Activated T-cell treated with anti-CD3 and anti-CD28 coated beads, Interleukin-2, amount 50 U/mL, for 24 hours (primary cell): ENCODE data around the gene GTF2F2.
"Not testable (repeated sequence)": the region's sequence is repeated elsewhere in the genome, so short reads cannot be mapped to it uniquely, and the experiment has no call there.

Experiments
- DNase-seq: peaks from one replicate; pipeline ENCODE4 v3.0.0-alpha.2; 2020
- H3K27ac Mint-ChIP-seq: 2 replicates; pipeline ENCODE4 v1.8.0; 2020; ENCODE audit warnings: mild to moderate bottlenecking, mixed read lengths
- H3K27me3 Mint-ChIP-seq: 2 replicates; pipeline ENCODE4 v1.8.0; 2020; ENCODE audit warnings: mixed read lengths
- H3K36me3 Mint-ChIP-seq: 2 replicates; pipeline ENCODE4 v1.8.0; 2020; ENCODE audit warnings: low read depth, mixed read lengths
- H3K4me1 Mint-ChIP-seq: 2 replicates; pipeline ENCODE4 v1.8.0; 2020; ENCODE audit warnings: low read depth, mixed read lengths
- H3K4me3 Mint-ChIP-seq: 2 replicates; pipeline ENCODE4 v1.8.0; 2020; ENCODE audit warnings: mild to moderate bottlenecking, moderate library complexity, mixed read lengths
- H3K9me3 Mint-ChIP-seq: 2 replicates; pipeline ENCODE4 v1.8.0; 2020; ENCODE audit warnings: mixed read lengths

Gene GTF2F2

DNA sequence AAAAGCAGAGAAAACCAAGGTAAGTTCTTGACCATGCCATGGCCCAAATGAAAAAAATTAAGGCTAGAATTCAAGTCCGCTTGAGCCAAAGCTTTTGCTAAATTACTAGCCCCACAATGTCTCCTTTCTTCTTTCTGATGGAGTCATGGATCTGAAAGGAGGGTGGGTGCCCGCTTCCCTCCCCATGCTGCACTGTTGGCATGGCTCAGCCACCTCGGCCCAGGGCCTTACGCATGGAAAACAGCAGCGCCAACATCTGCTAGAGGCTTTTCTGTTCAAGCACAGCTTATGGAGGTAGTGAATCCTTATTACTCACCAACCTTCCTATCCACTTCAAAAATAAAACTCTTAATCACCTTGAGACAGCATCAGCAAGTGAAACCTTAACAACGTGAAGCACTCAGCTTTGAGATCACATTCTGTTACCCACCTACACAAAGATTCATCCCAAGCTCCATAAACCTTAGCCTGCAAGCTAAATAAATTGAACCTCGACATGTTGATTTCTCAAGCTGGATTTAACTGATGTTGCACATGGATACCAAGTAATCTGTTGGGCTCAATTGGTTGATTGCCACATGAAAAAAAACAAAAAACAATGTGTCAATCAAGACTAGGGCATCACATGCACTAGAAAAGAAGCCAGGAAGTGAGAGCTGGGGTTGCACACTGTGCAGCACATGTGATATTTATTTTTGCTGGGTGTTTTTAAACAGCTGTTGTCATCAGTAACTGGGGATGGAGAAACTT lies 177.3 kb downstream of the GTF2F2 start:
- DNase-seq = peak; percentile 42
- Mint-ChIP-seq H3K9me3 (no peaks in the 10 kb centered on the region), H3K36me3 (peaks cover 5% of the 10 kb centered on the region), H3K4me3 (no peak overlapping the region), H3K4me1 (peaks cover 45% of the 10 kb centered on the region), H3K27ac (peak overlapping the region; percentile 83), H3K27me3 (peaks cover 5% of the 10 kb centered on the region)

DNA sequence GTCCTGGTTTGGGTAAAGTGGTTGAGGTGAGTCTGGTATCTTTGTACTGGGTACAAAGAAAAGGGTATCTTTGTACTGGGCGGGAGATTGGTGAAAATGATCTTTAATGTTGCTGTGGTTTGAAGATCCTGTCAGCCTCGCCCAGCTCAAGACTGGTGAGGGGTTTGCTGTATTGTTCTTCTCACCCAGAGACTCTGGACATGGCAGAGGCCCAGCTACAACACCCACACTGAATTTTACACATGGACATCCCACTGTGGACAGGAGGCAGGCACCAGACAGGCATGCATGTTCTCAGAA lies 177.8 kb downstream of the GTF2F2 start:
- no peak overlapping the region for H3K4me3 Mint-ChIP-seq

DNA sequence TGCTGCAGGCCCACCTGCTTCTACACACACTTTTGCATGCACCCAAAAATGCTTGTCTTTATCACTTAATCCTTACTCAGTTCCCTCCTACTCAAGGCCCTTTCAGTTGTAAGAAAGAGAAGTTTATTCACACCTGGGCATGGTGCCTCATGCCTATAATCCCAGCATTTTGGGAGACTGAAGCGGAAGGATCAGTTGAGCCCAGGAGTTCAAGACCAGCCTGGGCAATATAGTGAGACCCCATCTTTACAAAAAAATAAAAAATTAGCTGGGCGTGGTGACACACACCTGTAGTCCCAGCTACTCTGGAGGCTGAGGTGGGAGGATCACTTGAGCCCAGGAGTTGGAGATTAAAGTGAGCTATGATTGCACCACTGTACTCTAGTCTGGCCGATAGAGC lies 178.2 kb downstream of the GTF2F2 start:
- DNase-seq, H3K4me3 Mint-ChIP-seq, H3K27me3 Mint-ChIP-seq, H3K36me3 Mint-ChIP-seq, H3K9me3 Mint-ChIP-seq: not testable (repeated sequence)
- peak overlapping the region; percentile 68 for H3K27ac Mint-ChIP-seq
- peaks cover 45% of the 10 kb centered on the region for H3K4me1 Mint-ChIP-seq

More for the DNA sequence above, 177.8 kb downstream of the GTF2F2 start:
- peak overlapping the region; percentile 68 for H3K27ac Mint-ChIP-seq
- no peaks in the 10 kb centered on the region for H3K9me3 Mint-ChIP-seq
- peaks cover 5% of the 10 kb centered on the region for H3K27me3 Mint-ChIP-seq
- H3K36me3 Mint-ChIP-seq = peaks cover 5% of the 10 kb centered on the region
- H3K4me1 Mint-ChIP-seq = peaks cover 45% of the 10 kb centered on the region
- no peak for DNase-seq

DNA sequence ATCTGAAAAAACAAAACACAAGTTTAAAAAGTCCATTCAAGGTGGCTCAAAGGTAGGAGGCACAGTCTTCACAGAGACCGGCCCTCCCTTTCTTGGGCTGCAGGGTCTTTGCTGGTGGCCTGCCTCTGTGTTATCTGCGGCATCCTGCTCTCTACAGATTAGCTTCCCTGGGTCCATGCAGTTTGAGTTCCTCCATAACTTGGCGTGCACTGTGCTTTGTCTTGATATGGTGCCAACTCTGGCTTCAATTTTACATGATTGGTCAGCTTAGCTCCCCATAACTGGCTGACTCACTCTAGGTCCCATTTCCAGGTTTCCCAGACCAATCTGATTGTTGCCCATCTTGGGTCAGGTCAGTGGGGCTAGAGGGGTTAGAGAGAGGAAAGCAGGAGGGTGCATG lies 178.9 kb downstream of the GTF2F2 start:
- Mint-ChIP-seq H3K4me3 (no peak overlapping the region), H3K36me3 (peaks cover 5% of the 10 kb centered on the region), H3K27ac (no peak overlapping the region), H3K27me3 (peaks cover 13% of the 10 kb centered on the region), H3K4me1 (peaks cover 45% of the 10 kb centered on the region), H3K9me3 (no peaks in the 10 kb centered on the region)
- no peak for DNase-seq

DNA sequence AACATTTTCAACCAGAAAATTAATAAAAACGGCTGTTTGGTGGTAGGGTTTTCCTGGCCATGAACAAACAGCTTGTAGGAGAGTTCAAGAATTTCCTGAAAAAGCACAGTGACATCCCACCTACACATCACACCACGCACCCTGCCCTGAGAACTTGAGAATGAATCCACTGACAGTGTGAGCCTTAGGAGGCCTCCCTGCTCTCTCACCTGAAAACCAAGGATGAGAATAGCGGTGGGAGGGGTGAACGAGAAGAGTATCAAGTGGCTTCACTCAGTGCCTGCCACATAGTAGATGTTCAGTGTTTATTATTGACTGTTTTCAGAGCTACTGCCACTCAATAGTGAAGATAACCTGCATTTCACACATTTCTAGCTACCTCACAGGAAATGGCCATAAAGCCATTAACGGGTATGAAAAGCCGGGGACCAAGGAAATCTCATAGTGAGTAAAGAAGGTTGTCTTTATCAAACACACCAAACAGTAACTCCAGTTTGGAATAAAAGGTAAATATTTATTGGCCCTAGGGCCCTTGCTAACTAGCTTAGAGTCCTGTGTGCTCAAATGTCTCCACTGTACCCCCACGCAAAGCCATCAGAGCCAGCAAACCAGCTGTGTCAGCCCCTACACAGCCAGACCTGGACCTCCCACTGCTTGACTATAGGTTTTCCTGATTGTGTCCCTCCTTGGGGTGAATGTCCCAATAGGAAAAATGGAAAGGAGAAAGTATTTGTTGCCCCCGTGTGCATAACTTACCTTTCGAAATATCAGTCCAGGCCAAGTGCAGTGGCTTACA lies 180.1 kb downstream of the GTF2F2 start:
- Mint-ChIP-seq H3K4me3 (no peak overlapping the region), H3K27me3 (peaks cover 19% of the 10 kb centered on the region), H3K4me1 (peaks cover 38% of the 10 kb centered on the region), H3K36me3 (peaks cover 5% of the 10 kb centered on the region), H3K27ac (no peak overlapping the region), H3K9me3 (no peaks in the 10 kb centered on the region)
- DNase-seq = no peak

DNA sequence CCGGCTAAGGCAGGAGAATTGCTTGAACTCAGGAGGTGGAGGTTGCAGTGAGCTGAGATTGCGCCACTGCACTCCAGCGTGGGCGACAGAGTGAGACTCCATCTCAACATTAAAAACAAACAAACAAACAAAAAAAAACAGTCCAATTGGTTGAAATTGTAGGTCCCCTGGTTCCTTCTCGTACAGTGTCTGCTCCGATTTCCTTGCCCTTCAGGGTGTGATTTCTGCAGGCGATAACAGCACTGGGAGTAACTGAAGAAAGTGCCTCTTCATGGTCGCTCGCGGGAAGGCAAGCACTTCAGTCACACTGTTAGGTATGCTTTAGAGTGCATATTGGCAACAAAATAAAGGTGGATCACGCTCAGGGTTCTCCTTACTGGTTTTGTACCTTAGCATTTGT lies 181.0 kb downstream of the GTF2F2 start:
- Mint-ChIP-seq H3K4me1 (peaks cover 30% of the 10 kb centered on the region), H3K27ac (no peak overlapping the region), H3K27me3 (peaks cover 19% of the 10 kb centered on the region), H3K36me3 (peaks cover 5% of the 10 kb centered on the region), H3K4me3 (no peak overlapping the region), H3K9me3 (no peaks in the 10 kb centered on the region)
- DNase-seq = no peak

DNA sequence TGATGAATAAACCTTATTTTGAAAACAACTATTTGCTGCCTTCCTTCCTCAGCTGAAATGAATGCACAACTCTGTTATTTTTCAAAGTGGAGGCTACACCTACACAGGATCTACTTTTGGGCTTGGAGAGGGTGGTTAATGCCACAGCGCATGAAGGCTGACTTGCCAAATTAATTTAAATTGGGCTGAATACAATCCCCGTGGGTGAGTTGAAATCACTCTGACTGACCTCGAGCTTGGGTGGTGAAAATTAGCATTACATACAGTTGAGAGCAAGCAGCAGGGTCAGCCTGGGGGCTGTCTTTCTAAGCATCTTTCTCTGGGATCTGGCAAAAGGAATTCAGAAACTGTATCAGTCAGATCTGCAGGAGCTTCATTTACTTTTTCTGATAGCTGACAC lies 182.2 kb downstream of the GTF2F2 start:
- Mint-ChIP-seq H3K36me3 (no peaks in the 10 kb centered on the region), H3K27me3 (peaks cover 22% of the 10 kb centered on the region), H3K27ac (no peak overlapping the region), H3K4me3 (no peak overlapping the region), H3K9me3 (no peaks in the 10 kb centered on the region), H3K4me1 (peaks cover 19% of the 10 kb centered on the region)
- no peak for DNase-seq

DNA sequence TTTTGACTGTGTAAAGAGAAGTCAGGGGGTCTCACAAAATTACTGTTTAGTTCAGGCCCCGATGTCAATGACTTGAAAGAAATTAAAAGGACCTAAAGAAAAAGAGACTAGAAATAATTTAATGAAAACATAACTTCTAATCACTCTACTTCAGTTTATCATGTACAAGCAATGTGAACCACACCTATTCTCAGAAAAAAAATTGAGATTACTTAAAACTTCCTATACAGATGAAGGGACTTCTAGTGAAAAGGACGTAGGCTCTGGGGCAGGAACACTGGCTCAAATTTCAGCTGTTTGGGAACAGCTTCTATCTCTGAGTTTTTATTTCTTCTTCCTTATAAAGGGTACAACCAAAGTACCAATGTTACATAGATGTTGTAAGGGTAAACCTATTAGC lies 182.7 kb downstream of the GTF2F2 start:
- no peak for DNase-seq

DNA sequence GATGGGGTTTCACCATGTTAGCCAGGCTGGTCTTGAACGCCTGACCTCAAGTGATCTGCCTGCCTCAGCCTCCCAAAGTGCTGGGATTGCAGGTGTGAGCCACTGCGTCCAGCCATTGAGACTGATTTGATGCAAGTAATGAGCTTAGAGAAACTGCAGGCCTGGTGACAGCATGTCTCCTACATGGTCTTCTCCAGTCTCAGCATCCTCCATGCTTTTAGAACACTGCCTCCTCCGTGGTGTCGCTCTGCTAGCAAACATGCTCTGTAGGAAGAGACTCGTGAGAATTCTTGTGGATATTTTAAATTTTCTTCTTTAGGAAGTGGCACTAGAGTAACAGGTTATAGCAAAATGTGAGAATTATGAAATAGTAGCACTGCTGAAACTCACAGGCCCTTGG lies 183.6 kb downstream of the GTF2F2 start:
- H3K27ac Mint-ChIP-seq = no peak overlapping the region
- no peak for DNase-seq

More for the DNA sequence above, 182.7 kb downstream of the GTF2F2 start:
- H3K27ac Mint-ChIP-seq = no peak overlapping the region
- no peaks in the 10 kb centered on the region for H3K36me3 Mint-ChIP-seq
- H3K9me3 Mint-ChIP-seq = no peaks in the 10 kb centered on the region
- no peak overlapping the region for H3K4me3 Mint-ChIP-seq
- peaks cover 14% of the 10 kb centered on the region for H3K4me1 Mint-ChIP-seq
- H3K27me3 Mint-ChIP-seq = peaks cover 22% of the 10 kb centered on the region

DNA sequence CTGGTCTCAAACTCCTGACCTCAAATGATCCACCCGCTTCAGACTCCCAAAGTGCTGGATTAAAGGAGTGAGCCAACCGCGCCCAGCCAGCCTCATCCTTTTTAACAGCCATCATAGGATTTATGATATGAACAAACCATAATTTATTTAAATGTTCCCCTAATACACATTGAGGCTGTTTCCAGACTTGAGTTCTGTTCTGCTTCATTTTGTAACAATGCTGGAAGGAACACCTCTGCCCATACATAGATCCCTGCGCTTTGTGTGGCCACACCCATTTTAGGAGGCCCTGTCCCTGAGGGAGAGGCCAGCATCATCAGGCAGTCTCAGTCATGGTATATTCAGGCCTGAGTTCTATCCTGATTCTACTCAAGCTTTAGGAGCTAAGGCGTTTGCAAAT lies 184.8 kb downstream of the GTF2F2 start:
- H3K4me3 Mint-ChIP-seq = no peak overlapping the region
- H3K27ac Mint-ChIP-seq = no peak overlapping the region
- H3K4me1 Mint-ChIP-seq = peaks cover 8% of the 10 kb centered on the region
- H3K27me3 Mint-ChIP-seq = peaks cover 22% of the 10 kb centered on the region
- no peaks in the 10 kb centered on the region for H3K36me3 Mint-ChIP-seq
- DNase-seq = no peak
- H3K9me3 Mint-ChIP-seq = no peaks in the 10 kb centered on the region

More for the DNA sequence above, 183.6 kb downstream of the GTF2F2 start:
- Mint-ChIP-seq H3K9me3 (no peaks in the 10 kb centered on the region), H3K4me3 (no peak overlapping the region), H3K4me1 (peaks cover 6% of the 10 kb centered on the region), H3K36me3 (no peaks in the 10 kb centered on the region), H3K27me3 (peaks cover 22% of the 10 kb centered on the region)

DNA sequence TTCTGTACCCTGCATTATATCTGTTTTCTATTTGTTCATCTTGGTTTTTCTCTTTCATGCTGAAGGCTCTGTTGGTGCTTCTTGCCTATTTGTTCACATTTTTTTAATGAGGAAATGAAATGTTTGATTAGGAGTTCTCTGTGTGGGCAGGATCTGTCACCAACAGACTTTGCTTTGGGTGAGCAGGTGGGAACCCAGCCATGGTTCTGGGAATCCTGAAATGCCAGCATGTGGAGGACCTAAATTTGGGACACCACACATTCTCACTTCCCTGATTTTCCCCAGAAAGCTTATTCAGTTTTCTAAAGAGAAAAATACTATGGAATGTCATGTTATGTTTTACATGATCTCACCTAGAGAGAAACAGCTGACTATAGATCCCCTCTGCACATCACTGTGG lies 186.7 kb downstream of the GTF2F2 start:
- DNase-seq = no peak
- Mint-ChIP-seq H3K27ac (no peak overlapping the region), H3K9me3 (no peaks in the 10 kb centered on the region), H3K4me3 (no peak overlapping the region), H3K4me1 (peaks cover 21% of the 10 kb centered on the region), H3K36me3 (no peaks in the 10 kb centered on the region), H3K27me3 (peaks cover 27% of the 10 kb centered on the region)

DNA sequence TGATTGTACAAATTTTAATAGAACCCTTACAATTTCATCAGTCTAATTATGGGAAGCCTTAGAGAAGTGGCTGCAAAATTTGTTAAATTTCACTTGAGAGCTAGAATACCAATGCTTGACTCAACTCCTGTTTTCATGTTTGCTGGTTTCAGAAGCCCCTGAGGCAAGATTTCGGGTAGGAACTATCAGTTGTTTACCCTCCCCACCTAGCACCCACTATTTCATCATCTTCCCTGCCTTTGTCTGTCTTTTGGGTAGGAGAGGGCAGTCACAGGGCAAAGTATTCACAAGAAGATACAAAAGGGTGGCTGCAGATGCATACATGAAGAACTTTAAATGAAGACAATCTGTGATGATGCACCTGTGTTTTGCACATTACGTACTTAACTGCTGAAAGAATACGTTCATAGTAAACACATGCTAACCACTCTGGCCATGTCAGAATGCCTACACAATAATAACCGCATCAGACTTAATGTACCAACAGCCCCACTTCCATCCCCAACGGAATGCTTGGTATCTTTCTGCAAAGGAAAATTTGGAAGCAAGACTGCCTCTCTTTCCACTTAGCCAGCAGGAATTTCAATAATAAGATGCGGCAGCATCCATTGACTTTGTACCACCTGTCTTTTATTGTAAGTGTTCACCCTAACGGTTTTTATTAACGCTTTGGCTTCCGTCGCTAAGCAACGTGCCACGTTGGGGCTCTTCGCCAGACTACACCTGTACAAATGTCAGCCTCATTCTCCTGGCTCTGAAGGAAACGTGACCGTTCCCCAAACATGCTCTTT lies 190.2 kb downstream of the GTF2F2 start:
- Mint-ChIP-seq H3K27me3 (peaks cover 14% of the 10 kb centered on the region), H3K27ac (peak overlapping the region; percentile 22), H3K4me3 (peak overlapping the region; percentile 73), H3K9me3 (no peaks in the 10 kb centered on the region), H3K4me1 (peaks cover 21% of the 10 kb centered on the region), H3K36me3 (no peaks in the 10 kb centered on the region)
- DNase-seq = no peak

DNA sequence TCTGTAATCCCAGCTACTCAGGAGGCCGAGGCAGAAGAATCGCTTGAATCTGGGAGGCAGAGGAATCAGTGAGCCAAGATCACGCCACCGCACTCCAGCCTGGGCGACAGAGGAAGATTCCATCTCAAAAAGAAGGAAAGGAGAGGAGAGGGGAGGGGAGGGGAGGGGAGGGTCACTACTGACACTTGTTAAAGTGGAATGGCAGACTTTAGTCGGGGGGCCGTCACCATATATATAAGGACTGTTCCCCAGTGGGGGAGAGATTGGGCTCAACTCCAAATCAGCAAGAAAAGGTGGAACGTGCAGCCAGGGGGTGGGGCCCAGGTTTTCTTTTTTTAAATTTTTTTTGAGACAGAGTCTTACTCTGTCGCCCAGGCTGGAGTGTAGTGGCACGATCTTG lies 194.5 kb downstream of the GTF2F2 start:
- no peak for DNase-seq
- Mint-ChIP-seq H3K4me3 (no peak overlapping the region), H3K27me3 (peaks cover 12% of the 10 kb centered on the region), H3K4me1 (peaks cover 16% of the 10 kb centered on the region), H3K27ac (no peak overlapping the region), H3K36me3 (no peaks in the 10 kb centered on the region), H3K9me3 (no peaks in the 10 kb centered on the region)

DNA sequence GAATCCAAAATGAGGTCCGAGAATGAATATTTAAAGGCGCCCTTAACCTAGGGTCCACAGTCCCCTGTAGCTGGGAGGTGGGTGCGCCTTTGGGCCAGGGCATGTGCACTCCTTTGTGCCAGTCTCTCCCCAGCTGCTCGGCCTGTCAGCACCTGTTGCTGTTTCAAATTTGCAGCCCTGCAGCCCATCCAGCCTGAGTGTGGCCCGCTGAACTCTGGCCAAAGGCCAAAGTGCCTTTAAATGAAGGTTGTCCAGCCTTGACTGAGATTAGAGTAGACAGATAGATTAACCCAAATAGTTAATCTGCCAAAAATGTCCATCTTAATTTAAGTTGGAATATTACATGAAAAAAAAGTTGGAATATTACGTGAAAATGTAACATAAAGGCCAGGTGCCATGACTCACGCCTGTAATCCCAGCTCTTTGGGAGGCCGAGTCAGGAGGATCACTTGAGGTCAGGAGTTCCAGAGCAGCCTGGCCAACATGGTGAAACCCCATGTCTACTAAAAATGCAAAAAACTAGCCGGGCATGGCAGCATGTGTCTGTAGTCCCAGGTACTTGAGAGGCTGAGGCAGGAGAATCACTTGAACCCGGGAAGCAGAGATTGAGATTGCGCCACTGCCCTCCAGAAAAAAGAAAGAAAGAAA lies 195.3 kb downstream of the GTF2F2 start:
- H3K4me1 Mint-ChIP-seq = peaks cover 14% of the 10 kb centered on the region
- H3K4me3 Mint-ChIP-seq = no peak overlapping the region
- DNase-seq = peak; percentile 24
- H3K27me3 Mint-ChIP-seq = peaks cover 7% of the 10 kb centered on the region
- H3K27ac Mint-ChIP-seq = no peak overlapping the region
- H3K36me3 Mint-ChIP-seq = no peaks in the 10 kb centered on the region
- H3K9me3 Mint-ChIP-seq = no peaks in the 10 kb centered on the region
